Measurements from ENCODE around the gene APOD.
A peak's percentile ranks its signal among the peaks of the same experiment; 100 is the strongest.

The APOD gene

GRCh38 chr3:195539479-195539878 lies 44.3 kb downstream of the APOD start:
- DNase-seq (ENCODE audit: insufficient read length, low spot score) (no peak), FAIRE-seq (no peak)

GRCh38 chr3:195537995-195538394 lies 45.7 kb downstream of the APOD start:
- DNase-seq (ENCODE audit: insufficient read length, low spot score) (no peak), FAIRE-seq (no peak)

DNA sequence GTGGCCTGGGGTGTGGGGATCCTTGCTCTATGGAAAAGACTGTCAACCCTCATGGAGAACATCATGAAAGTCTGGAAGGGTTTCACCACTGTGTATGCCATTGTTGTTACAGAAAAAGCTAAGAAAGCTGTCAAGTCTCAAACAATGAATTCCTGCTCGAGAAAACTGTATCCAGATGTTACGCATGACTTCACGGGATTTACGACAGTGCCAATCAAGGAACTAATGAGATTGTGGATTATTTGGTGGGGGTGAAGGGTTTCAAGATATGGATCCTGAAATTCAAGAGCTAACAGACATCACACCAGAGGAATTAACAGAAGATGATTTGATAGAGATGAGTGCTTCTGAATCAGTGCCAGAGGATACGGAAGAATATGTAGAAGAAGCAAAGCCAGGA lies 48.4 kb downstream of the APOD start:
- DNase-seq (ENCODE audit: insufficient read length, low spot score) (no peak), FAIRE-seq (no peak)

DNA sequence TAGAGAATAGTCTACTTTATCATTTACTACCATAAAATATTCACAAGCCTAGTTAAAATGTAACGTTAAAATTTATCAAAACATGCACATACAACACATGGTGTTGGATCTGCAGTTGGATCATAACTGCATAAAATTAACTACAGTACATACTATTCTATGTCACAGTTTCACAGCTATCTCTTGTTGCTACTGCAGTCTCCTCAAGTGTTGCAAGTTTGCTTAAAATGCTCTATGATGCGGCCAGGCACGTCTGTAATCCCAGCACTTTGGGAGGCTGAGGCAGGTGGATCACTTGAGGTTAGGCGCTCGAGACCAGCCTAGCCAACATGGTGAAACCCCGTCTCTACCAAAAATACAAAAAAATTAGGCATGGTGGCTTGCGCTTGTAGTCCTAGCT lies 50.9 kb downstream of the APOD start:
- DNase-seq (ENCODE audit: insufficient read length, low spot score) (no peak), FAIRE-seq (no peak)

DNA sequence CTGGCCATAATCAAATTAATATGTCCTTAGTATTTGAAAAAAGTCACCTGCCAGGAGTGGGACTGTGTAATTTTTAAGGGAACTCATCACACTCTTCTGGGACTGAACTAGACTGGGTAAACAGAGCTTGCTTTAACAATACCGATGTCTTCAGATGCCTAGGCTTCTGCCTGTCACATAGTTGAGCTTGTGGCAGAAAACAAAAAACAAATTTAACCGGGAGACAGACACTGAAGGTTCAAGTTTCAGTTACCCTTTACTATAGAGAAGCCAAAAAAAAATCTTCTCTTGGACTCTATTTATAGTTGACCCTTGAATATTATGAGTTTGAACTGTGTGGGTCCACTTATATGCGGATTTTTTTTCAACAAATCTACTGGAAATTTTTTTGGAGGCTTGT lies 51.4 kb downstream of the APOD start:
- DNase-seq (ENCODE audit: insufficient read length, low spot score) = no peak
- FAIRE-seq = no peak

DNA sequence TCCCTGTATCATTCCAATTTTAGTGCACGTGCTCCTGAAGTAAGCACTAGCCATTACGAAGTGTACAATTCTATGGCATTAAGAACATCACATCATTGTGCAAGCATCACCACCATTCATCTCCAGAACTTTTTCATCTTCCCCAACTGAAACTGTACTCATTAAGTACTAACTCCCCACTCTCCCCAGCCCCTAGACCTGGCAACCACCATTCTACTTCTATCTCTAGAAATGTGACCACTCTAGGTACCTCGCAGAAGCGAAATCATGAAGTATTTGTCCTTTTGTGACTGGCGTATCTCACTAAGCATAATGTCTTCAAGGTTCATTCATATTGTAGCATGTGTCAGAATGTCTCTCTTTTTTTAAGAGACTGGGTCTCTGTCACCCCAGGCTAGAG lies 52.1 kb downstream of the APOD start:
- no peak for FAIRE-seq
- DNase-seq (ENCODE audit: insufficient read length, low spot score) = no peak

GRCh38 chr3:195526492-195526891 lies 57.2 kb downstream of the APOD start:
- FAIRE-seq = no peak

GRCh38 chr3:195524171-195524896 lies 59.4 kb downstream of the APOD start:
- FAIRE-seq (no peak), DNase-seq (ENCODE audit: insufficient read length, low spot score) (no peak)

More at GRCh38 chr3:195526492-195526891, 57.2 kb downstream of the APOD start:
- no peak for DNase-seq (ENCODE audit: insufficient read length, low spot score)

- DNase-seq (ENCODE audit: insufficient read length, low spot score) = peak; percentile 51
- no peak for FAIRE-seq
Observed at GRCh38 chr3:195522254-195523023, 61.3 kb downstream of the APOD start.
